ENCODE results near the gene CAPS.

CAPS gene

DNA sequence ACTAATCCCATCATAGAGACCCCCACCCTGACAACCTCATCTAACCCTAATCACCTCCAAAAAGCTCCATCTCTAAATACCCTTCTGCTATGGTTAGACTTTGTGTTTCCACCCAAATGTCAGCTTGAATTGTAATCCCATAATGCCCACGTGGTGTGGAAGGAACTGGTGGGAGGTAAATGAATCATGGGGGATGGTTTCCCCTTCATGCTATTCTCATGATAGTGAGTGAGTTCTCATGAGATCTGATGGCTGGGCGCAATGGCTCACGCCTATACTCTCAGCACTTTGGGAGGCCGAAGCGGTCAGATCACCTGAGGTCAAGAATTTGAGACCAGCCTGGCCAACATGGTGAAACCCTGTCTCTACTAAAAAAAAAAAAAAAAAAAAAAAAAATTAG lies 6.8 kb upstream of the CAPS start:
- DNase-seq (ENCODE audit: low read depth): no peak
- TF ChIP-seq, protein P1, sequence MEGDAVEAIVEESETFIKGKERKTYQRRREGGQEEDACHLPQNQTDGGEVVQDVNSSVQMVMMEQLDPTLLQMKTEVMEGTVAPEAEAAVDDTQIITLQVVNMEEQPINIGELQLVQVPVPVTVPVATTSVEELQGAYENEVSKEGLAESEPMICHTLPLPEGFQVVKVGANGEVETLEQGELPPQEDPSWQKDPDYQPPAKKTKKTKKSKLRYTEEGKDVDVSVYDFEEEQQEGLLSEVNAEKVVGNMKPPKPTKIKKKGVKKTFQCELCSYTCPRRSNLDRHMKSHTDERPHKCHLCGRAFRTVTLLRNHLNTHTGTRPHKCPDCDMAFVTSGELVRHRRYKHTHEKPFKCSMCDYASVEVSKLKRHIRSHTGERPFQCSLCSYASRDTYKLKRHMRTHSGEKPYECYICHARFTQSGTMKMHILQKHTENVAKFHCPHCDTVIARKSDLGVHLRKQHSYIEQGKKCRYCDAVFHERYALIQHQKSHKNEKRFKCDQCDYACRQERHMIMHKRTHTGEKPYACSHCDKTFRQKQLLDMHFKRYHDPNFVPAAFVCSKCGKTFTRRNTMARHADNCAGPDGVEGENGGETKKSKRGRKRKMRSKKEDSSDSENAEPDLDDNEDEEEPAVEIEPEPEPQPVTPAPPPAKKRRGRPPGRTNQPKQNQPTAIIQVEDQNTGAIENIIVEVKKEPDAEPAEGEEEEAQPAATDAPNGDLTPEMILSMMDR (conservative IDR thresholded peaks at IDR 0.05; ENCODE audit: low read depth, low read length): no peak
- no peak overlapping the region for H3K4me3 ChIP-seq (ENCODE audit: low read length)

- TF ChIP-seq, protein P1 (conservative IDR thresholded peaks at IDR 0.05; ENCODE audit: low read depth, low read length): no peak
- no peak overlapping the region for H3K4me3 ChIP-seq (ENCODE audit: low read length)
- no peak for DNase-seq (ENCODE audit: low read depth)
These were observed 5.1 kb upstream of the CAPS start for GRCh38 chr19:5908773-5909442.

GRCh38 chr19:5910638-5910907 lies 3.5 kb upstream of the CAPS start:
- DNase-seq (ENCODE audit: low read depth): no peak
- H3K4me3 ChIP-seq (ENCODE audit: low read length): no peak overlapping the region
- TF ChIP-seq, protein P1 (conservative IDR thresholded peaks at IDR 0.05; ENCODE audit: low read depth, low read length): no peak

GRCh38 chr19:5911366-5911765 lies 2.7 kb upstream of the CAPS start:
- TF ChIP-seq, protein P1 (conservative IDR thresholded peaks at IDR 0.05; ENCODE audit: low read depth, low read length): no peak
- DNase-seq (ENCODE audit: low read depth): no peak
- H3K4me3 ChIP-seq (ENCODE audit: low read length): no peak overlapping the region

DNA sequence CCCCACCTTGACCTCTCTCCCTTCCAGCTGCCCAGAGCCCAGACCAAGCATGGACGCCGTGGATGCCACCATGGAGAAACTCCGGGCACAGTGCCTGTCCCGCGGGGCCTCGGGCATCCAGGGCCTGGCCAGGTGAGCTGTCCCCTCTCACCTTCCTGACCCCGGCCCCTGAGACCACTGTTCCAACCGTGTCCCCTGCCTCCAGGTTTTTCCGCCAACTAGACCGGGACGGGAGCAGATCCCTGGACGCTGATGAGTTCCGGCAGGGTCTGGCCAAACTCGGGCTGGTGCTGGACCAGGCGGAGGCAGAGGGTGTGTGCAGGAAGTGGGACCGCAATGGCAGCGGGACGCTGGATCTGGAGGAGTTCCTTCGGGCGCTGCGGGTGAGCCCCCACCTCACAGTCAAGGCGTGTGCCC lies 312 bp downstream of the CAPS start:
- TF ChIP-seq, protein P1 (conservative IDR thresholded peaks at IDR 0.05; ENCODE audit: low read depth, low read length): no peak
- no peak overlapping the region for H3K4me3 ChIP-seq (ENCODE audit: low read length)
- DNase-seq (ENCODE audit: low read depth): no peak

GRCh38 chr19:5914946-5915781 lies 1.1 kb downstream of the CAPS start:
- TF ChIP-seq, protein P1 (conservative IDR thresholded peaks at IDR 0.05; ENCODE audit: low read depth, low read length): no peak
- H3K4me3 ChIP-seq (ENCODE audit: low read length): no peak overlapping the region
- DNase-seq (ENCODE audit: low read depth): no peak

GRCh38 chr19:5915782-5916165 lies 1.7 kb downstream of the CAPS start:
- H3K4me3 ChIP-seq (ENCODE audit: low read length): no peak overlapping the region
- no peak for DNase-seq (ENCODE audit: low read depth)
- TF ChIP-seq, protein P1 (conservative IDR thresholded peaks at IDR 0.05; ENCODE audit: low read depth, low read length): no peak
